ENCODE data around the gene DCXR.

DNA sequence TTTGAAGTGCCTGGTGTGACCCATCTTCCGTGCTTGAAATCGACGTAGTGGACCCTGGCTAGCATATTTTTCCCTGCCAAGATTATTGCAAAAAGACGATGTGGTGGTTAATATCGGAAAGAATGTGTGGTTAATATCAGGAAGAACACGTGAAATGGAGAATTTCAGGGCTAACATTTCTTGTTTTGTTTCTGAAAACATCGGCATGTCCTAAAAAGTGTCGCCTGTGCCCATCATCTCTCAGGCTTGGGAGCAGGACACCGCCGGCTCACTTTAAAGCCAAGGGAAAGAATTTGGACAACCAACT is 345 bp upstream of the DCXR start:
- TF ChIP-seq EZH2 (IDR thresholded peaks at IDR 0.05; ENCODE audit: insufficient read depth, poor library complexity, severe bottlenecking) (no peak), EZH2phosphoT487 (IDR thresholded peaks at IDR 0.05; ENCODE audit: insufficient read depth, low read depth) (no peak)
